ENCODE results near the gene EGFL7.

- TF ChIP-seq CTCF (conservative IDR thresholded peaks at IDR 0.05) (no peak), ZFX (IDR thresholded peaks at IDR 0.05) (no peak)
These were observed 5.4 kb downstream of the EGFL7 start for GRCh38 chr9:136667940-136668760.
